Measurements from ENCODE around the gene ANKRD12. TPM values are rescaled to one million over a fixed set of nuclear protein-coding genes. Genes with fewer than 3 reads are reported as not detected.
"Not testable (repeated sequence)": the region's sequence is repeated elsewhere in the genome, so short reads cannot be mapped to it uniquely, and the experiment has no call there.

The ANKRD12 gene
- total RNA-seq, 1 experiment from 2014 or later, result 9.3 TPM

DNA sequence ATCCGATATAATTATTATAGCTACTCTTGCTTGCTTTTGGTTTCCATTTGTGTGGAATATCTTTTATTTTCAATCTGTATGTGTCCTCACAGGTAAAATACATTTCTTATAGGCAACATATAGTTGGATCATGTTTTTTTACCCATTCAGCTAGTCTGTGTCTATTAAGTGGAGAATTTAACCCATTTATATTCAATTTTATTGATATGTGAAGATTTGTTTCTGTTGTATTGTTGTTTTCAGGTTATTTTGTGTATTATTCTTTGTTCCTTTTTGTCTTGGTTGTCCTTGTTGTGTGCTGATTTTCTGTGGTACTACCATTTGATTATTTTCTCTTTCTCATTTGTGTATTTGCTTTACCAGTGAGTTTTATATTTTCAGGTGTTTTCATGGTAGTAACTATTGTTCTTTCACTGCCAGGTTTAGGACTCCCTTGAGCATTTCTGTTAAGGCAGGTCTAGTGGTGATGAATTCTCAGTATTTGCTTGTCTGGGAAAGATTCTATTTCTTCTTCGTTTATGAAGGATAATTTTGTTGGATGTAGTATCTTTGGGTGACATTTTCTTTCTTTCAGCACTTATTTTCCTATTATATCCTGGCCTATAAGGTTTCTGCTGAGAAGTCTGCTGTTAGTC lies 95.4 kb downstream of the ANKRD12 start:
- DNase-seq (ENCODE audit: low read depth), result no peak

DNA sequence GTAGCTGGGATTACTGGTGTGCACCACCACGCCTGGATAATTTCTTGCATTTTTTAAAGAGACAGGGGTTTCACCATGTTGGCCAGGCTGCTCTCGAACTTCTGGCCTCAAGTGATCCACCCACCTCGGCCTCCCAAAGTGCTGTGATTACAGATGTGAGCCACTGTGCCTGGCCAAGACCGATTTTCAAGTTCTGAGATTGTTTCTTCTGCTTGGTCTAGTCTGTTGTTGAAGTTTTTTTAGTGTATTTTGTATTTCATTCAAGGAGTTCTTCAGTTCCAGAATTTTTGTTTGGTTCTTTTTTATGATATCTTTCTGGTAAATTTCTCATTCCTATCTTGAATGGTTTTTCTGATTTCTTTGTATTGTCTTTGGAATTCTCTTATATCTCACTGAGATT lies 96.4 kb downstream of the ANKRD12 start:
- DNase-seq (ENCODE audit: low read depth), result no peak

DNA sequence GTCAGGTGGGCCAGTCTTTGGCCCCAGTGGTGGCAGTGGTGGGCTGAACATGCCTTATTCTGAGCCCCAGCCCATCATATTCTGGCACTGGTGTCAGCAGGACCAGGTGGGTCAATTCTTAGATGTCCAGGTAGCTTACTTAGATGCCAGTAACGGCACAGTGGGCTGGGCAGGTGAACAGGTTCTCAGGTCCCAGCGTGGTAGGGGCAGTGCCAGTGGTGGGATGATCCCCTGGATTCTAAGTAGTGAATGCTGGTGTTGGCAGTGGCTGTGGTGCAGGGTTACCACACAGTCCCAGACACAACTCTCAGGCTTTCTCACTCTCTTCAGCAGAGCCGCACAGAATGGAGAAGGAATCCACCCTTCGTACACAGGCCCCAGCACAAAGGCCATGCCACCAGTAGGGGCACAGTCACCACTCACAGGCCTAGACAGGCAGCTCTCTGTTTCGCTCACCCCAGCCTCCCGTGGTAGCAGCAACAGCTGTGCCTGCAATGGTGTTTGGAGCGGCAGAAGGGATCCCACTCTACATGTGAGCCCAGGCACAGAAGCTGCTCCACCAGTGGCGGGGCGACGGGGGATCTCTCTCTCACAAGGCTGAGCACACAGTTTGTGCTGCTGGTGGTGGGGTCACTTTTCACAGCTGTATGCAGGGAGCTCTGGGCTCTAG lies 97.3 kb downstream of the ANKRD12 start:
- no peak for DNase-seq (ENCODE audit: low read depth)

DNA sequence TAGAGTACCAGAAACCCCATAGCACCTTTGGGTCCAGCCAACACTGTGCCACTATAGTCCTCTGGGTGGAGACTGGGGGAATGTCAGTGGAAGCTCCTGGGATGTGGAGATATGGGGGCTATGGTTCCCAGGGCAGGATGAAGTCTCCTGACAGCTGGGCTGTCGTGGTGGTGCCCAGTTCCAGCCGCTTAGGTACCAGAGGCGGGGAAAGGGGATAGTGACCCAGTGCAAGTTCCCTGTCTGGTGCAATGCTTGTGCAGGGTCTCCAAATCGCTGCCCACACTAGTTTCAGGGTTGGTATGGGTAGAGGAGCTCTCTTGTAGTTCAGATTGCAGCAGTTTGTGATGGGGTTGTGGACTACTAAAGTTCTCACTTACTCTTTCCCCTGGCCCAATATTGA lies 97.9 kb downstream of the ANKRD12 start:
- DNase-seq (ENCODE audit: low read depth), result no peak

DNA sequence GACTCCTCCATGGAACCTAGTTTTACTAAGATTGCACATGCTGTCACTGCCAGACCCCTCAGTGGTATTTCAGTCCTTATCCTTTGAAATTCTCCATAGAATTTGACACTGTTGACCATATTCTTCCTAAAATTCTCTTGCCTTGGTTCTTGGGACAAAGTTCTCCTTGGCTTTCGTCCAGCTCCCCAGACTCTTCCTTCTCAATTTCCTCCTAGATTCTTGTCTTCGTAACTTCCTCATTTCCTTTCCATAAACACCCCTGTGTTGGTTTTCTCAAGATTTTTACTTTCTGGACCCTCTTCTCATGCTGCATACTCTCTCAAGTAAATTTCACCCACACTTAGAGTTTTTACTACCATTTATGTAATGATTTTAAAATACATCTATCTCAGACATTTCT lies 101.4 kb downstream of the ANKRD12 start:
- no peak for DNase-seq (ENCODE audit: low read depth)

DNA sequence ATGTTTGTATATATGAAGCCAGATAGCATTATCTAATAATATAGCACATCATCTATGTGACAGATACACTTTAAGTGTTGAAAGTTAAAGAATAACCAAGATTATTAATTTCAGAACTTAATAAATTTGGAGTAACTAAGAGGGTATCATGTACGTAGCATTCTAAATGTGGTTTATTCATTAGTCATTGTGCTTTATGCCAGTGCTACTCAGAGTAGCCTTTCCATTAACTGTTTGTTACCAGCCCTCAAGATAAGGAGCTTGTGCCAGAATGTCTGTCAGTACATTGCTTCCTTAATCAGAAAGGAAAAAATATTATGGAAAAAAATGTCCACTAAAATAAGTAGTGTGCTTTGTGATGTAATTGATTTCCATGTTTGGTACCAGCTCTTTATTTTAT lies 103.1 kb downstream of the ANKRD12 start:
- DNase-seq (ENCODE audit: low read depth), result no peak

DNA sequence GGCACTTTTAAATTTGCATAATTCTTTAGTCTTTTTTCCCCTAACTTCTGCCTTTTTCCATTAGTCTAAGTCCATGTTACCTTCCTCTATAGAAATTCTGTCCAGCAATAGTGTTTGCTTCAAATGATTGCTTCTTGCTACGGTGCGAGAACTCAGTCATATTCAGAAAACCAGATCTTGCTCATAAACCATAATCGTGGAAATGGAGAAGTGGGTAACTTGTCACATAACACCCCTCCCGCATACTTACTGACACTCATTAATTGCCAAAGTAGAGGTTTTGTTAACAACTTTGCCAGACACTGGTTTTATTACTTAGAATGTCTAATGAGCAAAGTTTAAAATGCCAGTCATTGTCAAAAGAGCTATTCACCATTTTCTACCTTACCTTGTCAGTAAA lies 103.7 kb downstream of the ANKRD12 start:
- no peak for DNase-seq (ENCODE audit: low read depth)

DNA sequence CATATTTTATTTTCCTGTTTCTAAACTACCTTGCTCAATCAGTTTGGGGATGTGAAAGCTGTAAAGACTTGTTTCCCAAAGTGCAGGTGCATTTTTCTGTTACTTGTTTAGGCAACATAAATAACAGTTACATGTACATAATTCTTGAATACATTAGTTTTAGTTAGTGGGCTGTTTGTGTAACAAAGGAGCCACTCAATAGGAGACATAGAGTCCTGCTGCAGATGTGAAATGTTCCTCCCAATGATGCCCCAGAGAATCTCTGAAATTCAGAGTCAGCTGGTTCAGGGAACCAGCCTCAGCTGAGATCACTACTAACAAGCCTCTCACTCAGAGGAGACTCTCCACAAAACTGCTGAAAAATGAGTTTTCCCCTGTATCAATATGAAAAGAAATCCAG lies 106.4 kb downstream of the ANKRD12 start:
- DNase-seq (ENCODE audit: low read depth), result no peak

DNA sequence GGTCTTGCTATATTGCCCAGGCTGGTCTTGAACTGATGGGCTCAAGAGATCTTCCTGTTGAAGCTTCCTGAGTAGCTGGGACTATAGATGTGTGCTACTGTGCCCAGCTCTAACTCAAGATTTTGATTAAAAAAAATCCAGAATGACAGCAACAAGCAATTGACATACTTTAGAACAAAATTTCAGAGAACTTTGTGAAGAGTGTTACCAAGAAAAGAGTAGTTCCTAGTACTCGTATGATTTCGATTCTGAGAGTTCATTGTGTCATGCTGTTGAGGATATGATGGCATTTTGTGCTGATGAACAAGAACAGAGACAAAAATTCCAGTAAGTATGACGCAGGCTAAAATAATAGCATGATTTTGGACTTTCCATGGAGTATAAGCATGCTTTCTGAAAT lies 107.8 kb downstream of the ANKRD12 start:
- no peak for DNase-seq (ENCODE audit: low read depth)

DNA sequence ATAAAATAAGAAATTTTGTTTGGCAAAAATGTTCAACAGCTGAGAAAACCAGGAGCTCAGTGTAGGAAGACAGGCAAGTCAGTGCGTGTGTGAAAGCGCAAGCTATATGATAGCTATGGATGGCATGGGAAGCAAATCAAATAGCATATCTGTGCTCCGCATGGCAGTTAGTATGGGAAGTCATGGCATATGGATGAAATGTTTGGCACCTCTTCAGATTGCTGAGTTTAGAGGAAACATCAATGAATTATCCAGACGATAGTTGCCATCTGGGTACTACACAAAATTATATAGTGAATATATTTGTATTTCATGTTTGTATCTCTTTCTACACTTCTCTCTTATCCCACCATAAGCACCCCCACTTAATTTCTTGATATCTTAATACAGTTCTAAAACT lies 112.1 kb downstream of the ANKRD12 start:
- no peak for DNase-seq (ENCODE audit: low read depth)

DNA sequence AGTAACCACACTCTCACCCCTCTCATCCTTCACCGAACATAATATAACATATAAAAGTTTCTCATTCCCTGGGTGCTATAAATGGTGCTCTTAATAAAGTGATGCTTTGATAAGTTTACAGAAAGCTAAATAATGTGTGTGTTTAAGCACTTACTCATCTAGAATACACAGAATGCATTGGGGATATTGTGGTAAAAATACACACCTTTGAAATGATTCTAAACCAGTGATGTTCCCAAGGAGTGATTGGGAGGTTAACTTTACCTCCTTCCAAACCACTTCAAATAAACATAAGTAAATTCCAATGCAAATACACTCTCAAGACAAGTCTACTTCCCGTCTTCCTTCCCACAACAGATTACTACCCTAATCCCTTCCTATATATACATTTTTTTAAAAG lies 112.7 kb downstream of the ANKRD12 start:
- no peak for DNase-seq (ENCODE audit: low read depth)

DNA sequence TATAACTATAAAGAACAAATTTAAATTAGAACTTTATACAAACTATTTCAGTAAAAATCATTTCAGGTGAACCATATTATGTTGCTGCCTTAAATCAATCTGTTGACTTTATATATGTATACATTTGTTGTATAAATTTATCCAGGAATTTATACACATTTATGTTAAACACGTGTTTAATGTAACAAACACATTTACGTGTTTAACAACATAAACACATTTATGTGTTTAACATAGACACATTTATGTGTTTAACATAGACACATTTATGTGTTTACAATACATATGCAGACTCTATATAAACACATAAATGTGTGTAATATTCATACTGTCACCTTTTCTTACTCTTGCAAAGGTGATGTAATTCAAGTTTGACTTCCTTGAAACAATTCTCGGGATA lies 122.6 kb downstream of the ANKRD12 start:
- DNase-seq (ENCODE audit: low read depth), result no peak

DNA sequence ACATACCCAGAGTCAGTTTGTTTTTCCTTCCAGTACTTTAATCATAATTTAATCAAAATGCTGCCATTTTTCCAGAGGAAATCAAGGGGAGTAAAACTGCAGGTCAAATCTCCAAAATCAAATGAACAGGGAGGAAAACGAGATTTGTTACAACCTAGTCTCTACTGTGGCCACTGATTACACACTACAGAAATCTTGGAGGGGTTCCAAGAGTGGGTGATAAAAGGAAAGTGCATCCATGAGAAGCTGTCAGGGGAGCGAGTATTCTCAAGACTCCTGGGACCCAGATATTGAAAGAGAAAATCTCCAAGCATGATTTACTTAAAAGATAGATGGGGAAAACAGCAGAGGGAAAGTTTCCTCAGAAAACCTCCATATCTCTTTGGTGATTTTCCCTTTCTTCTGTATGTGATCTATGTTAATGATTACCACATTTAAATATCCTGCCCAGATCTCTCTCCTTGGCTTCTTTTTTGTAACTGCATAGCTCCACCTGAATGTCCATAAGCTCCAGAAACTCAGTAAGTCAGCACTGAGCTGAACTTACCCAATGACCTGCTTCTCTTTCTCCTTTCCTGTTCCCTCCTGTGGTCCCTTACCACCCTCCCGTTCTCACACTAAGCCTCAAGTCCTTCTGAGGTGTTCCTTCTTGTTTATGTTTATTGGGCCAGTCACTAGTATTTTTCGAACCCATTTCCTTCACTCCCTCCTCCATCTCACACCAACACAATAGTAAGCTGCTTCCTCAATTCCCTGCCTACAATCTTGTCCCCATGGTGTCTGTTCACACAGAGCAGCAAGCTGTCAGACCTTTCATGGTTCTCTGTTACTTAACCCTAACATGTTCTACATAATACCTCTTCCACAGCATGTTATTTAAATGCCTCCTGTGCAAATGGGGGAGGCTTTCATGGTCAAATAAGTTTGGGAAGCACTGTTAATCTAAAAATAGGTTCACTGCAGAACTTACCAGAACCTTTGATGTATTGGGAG lies 124.1 kb downstream of the ANKRD12 start:
- DNase-seq (ENCODE audit: low read depth), result no peak

DNA sequence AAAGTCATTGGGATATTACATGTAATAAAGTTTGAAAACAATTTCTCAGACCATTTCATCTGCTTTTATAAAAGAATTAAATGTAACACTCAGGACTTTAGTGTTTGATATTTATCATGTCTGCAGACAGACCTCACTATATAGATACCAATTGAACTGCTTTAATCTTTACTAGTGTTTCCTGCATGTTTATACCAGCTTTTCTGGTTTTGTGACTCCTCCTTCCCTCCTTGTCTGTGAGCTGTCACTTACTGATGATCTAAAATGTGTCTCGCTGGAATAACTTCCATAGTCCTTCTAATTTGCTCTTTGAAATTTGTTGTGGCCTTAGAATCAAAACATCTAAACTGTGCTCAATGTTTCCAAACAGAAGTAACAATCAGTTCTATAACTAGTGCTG lies 126.7 kb downstream of the ANKRD12 start:
- no peak for DNase-seq (ENCODE audit: low read depth)

DNA sequence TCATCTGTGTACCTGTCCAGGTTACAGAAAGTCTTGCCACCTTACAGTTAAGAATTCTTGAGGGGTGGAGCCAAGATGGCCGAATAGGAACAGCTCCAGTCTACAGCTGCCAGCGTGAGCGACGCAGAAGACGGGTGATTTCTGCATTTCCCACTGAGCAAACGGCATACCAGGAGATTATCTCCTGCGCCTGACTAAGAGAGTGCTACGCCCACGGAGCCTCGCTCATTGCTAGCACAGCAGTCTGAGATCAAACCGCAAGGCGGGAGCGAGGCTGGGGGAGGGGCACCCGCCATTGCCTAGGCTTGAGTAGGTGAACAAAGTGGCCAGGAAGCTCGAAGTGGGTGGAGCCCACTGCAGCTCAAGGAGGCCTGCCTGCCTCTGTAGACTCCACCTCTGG lies 128.2 kb downstream of the ANKRD12 start:
- not testable (repeated sequence) for DNase-seq (ENCODE audit: low read depth)

DNA sequence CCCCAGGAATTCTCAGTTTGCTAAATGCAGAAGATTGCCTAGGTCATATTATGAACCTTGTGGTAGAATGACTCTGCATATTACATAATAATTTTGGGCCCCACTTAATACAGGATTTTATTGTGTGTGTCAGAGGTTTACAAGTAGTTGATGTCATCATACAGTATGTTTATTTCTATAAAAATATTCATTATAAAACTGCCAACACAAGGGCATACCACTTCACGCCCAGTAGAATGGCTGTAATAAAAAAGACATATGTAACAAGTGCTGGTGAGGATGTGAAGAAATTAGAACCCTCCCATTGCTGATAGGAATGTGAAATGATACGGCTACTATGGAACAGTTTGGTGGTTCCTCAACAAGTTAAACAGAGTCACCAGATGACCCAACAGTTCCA lies 136.6 kb downstream of the ANKRD12 start:
- DNase-seq (ENCODE audit: low read depth), result no peak

DNA sequence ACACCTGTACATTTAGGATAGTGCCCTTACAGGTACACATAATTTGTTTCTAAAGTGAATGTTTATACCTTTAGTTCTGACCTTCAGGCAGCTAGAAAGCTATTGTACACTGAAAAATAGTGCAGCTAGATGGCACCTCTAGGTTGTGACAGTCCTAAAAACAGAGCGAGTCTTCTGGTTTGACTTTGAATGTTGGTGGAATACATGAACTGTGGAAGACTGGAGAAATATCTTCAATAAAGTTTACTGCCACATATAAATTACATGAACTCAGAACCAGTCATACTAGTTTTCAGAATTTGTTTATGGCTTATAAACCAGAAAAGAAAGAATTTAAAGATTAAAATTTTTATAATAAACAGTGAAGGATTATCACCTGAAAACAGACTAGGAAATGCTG lies 139.3 kb downstream of the ANKRD12 start:
- DNase-seq (ENCODE audit: low read depth), result no peak

DNA sequence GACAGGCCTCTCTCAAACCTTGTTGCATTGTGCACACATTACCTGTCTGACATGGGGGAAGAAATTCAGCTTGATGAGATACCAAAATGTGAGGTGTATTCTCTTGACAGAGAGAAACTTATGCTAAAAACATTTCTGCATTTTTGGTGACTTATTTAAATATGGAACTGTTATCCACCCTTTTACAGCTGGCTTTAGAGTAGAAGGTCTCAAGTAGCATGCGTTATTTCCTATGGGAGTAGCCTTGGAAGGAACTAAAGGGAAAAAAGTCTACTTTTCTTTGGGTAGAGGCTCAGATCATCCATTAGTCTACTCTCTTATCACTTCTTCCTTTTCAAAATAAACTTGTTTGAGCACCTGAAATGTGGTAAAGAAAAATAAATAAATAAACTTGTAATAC lies 141.4 kb downstream of the ANKRD12 start:
- no peak for DNase-seq (ENCODE audit: low read depth)

DNA sequence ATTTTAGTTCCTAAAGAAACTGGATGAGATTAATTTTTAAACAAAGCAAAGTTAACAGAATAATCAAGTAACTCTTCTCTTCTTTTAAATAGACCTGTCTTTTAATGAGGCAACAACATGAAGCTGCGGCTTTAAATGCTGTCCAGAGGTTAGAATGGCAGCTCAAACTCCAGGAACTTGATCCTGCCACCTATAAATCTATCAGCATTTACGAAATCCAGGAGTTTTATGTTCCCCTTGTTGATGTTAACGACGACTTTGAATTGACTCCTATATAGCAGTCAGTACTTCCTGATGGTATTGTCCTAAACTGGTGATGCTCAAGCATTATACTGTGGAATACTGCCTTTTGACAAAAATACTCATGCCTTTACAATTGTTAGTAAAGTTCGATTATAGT lies 144.3 kb downstream of the ANKRD12 start:
- no peak for DNase-seq (ENCODE audit: low read depth)

DNA sequence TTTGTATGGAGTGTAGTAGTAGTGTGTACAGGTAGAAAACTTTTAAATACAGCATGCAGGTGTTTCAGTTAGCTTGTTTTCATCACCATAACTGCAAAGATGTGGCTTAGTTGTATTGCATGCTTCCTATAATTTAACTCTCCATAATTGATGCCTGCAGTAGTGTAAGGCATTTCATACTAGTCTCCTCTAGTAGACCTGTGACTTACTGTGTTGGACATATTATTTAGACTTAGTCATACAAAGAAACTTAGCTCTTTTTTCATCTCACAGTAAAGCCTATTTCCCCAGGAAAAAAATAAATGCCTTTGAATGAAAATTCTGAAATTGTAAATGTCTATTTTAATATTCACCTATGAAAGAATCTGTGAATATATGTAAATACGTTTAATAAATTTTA lies 145.2 kb downstream of the ANKRD12 start:
- DNase-seq (ENCODE audit: low read depth), result no peak

DNA sequence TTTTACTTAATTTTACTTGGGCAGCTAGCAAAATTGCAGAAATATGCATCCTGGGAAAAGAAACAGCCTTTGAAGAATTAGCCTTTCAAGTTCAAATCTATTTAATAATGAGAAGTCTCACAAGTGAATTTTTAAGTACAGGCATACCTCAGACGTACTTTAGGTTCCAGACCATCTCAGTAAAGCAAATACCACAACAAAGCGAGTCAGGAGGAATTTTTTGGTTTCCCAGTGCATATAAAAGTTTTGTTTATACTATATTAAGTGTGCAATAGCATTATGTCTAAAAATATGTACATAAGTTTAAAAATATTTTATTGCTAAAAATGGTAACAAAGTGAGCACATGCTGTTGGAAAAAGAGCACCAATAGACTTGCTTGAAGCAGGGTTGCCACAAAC lies 147.2 kb downstream of the ANKRD12 start:
- DNase-seq (ENCODE audit: low read depth), result no peak

DNA sequence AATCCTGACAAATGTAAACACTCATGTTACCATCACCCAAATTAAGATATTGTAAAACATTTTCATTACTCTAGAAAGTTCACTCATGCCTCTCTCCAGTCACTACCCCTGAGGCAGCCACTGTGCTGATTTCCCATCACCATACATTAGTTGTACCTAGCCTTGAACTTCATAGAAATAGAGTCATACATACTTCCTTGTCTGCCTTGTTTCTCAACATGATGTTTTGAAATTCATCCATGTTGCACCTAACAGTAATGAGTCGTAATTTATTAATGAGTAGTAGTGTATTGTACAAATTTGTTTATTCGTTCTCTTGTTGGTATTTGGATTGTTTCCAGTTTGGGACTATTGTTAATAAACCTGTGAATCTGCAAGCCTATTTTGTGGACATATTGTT lies 149.0 kb downstream of the ANKRD12 start:
- no peak for DNase-seq (ENCODE audit: low read depth)
